Endometrial microvascular endothelial cells (primary cell): ENCODE data around the gene KRTAP5-6. TPM values are rescaled to one million over a fixed set of nuclear protein-coding genes. Genes with fewer than 3 reads are reported as not detected.

ENCODE experiments used
- in situ Hi-C: cut with HindIII; loops from 2 replicates; pipeline ENCODE4 v1.10.0; 2017; ENCODE audit warnings: low sequenced_read_pairs, low pct_unique_long_range_greater_than_20kb; ENCODE audit errors: inconsistent ontology term
- total RNA-seq: library from RNA; depleted of rRNA; stranded (reverse); fragments of >200 nt; gene quantifications from one replicate; pipeline ENCODE4 v1.2.3, GENCODE V29; 2015; ENCODE audit errors: inconsistent ontology term

The KRTAP5-6 gene
- total RNA-seq, 1 donor from 2014 or later = not detected

DNA sequence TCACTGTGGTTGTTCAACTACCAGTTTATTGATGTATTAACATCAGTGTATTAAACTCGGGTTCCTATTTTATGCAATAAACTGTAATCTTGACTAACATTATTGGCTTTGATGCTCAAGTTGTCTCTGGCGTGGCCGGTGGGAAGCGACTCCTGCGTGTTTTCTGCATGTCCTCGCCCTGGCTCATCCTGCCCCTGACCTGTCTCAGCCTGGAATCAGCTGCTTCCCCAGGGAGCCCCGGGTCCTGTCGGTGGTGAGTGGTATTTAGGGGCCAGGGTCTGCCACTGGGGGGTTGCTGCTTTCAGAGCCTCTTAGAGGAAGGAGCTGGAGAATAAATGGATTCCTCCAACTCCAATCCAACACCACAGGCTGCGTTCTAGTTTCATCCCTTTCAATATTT lies 30.9 kb downstream of the KRTAP5-6 start:
- in situ Hi-C loops = no loop called here

DNA sequence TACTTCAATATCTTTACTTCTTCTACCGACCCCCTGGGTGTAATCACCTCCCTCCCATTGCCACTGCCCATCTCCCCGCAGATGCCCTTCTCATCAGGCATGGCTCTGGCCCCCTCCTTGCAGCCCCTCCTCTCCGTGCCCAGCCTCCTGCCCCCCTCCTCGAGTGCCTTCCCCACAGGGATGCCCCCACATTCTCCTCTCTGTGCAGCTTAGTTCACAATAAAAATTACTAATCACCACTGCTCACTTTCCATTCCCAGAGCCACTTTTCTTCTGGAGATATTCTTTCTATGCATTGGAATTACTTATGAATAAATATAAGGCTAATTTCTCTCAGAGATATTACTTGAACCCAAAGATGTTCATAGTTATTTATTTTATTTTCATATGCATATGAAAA lies 31.3 kb downstream of the KRTAP5-6 start:
- in situ Hi-C loops = no loop called here

DNA sequence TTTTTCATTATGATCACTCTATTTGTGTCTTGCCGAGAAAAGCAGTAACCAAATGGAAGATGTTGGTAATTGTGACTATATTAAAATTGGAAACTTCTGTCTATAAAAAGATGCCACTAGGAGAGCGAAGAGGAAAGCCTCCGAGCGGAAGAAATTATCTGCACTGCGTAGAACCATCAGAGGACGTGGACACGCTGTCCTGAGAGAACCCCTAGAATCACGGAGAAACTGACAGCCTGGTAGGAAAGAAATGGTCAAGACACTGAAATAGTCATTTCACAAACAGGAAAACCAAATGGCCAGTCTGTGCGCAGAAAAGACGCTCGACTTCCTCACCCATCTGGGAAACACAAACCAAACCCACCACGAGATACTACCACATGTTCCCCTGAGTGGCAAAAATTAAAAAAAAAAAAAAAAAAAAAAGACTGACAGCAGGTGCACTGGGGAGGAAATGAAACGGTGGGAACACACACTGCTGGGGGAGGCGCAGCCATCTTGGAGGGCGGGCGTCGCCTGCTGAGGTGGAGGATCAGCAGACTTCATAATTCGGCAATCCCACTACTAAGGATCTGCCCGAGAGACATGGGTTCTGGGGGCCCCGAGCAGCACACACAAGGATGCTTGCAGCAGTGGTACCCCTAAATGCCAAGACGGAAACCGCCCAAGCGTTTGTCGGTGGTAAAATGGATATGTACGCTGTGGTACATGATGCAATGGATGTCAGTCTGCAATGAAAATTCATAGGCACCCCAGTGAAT lies 32.1 kb downstream of the KRTAP5-6 start:
- in situ Hi-C loops = no loop called here

DNA sequence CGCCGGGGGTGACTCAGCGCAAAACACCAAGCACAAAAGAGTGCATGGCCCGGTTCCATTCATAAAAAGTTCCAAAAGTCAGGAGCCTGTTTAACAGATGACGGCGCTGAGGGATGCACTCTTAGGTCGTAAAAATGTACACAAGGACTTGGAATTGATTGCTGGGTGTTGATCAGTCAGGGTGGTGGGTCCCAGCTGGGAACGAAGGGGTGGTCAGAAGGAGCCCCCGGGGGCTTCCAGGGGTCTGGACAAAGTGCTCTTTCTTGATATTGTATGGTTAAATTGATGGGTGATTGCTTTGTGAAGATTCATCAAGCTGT lies 32.7 kb downstream of the KRTAP5-6 start:
- in situ Hi-C loops = no loop called here

DNA sequence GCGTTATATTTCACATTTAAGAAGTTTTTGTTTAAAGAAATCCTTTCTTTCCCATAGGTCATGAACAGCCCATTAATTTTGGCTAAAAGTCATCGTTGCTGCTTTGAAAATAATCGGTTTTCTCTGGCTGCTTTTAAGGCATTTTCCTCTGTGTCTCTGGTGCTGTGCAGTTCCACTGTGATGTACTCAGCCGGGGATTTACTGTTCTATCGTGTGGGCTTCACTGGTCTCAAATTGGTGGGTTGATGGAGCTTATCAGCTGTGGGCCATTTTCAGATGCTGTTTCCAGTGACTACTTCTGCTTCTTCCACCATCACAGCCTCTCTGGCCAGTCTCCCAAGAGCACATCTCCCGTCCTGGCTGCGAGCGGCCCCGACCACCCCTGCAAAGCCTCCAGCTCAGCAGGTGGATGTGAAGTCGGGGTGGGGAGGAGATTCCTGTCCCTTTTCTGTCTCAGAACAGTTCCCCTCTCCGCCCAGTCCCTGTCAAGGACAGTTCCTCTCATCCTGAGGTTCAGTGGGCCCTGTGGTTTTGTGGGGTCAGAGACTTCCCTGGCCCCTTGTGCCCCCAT lies 33.1 kb downstream of the KRTAP5-6 start:
- in situ Hi-C loops = no loop called here

DNA sequence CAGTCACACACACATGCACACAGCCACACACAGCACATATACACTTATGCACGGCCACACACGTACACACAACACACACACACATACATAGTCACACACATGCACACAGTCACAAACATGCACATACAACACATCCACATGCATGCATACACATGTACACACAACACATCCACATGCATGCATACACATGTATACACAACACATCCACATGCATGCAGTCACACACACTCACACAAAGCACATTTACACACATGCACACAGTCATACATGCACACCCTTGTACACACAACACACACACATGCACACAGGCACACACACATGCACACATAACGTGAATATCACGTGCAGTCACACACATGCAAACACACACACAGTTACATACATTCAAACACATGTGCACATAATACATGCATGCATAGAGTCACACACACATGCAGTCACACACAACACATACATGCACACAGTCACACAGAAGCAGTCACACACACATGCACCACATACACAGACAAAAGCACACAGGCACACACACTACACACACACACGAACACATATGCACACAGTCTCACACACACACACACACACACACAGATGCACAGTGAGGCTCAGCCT lies 34.6 kb downstream of the KRTAP5-6 start:
- in situ Hi-C loops = no loop called here

DNA sequence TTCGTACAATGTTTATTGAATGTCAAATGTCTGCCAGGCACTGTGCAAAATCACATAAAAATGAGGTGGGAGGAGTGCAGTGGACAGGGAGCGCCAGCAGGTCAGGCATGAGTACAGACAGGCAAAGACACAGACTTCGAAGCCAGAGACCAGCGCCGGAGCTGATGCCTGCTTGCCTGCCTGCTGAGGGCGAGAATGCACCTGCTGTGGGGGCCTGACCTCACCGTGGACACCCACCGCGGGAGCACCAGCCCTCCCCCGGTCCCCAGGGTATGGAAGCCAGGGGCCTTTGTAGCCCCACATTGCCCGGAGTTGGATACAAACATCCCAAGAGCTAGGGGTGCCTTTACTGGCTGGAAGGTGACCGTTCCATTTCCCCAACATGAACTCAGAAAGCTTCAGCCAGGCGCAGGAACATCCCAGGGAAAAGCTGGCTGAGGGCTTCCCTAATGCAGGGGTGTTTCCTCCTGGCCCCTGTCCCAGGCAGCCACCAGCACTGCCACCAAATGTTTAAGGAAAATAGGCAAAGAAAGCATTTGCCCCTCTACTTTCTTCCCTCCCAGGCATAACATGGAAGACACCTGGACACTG lies 35.5 kb downstream of the KRTAP5-6 start:
- in situ Hi-C loops = no loop called here

DNA sequence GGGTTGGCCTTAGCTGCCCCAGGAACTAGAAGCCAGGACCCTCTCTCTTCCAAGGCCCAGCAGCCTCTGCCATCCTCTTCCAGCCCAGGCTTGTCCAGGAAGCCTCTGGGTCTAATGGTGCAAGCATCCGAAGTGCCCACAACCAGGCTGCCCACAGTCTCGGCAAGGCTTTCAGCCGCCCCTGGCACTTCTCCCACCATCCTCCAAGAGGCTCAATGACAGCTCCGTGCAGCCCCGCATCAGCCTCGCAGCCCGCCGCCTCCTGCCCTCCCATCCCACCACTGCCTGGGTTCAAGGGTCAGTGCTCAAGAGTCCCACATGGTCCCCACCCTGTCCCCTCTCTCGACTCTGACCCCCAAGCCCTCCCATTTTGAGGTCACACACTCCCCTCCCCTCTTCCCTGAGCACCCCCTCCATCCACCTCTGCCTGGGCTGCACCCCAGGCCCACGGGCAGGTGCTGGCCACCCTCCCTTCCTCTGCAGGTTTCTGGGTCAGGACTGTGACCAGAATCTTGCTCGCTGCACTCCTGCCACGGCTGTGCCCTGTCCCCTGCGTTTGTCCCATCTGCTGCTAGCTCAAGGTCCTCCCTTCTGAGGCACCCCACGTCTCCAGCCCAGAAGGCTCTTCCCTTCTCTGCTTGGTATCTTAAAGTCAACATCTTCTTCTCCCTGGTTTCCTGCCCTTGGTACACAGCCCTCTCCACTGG lies 36.2 kb downstream of the KRTAP5-6 start:
- in situ Hi-C loops = no loop called here

DNA sequence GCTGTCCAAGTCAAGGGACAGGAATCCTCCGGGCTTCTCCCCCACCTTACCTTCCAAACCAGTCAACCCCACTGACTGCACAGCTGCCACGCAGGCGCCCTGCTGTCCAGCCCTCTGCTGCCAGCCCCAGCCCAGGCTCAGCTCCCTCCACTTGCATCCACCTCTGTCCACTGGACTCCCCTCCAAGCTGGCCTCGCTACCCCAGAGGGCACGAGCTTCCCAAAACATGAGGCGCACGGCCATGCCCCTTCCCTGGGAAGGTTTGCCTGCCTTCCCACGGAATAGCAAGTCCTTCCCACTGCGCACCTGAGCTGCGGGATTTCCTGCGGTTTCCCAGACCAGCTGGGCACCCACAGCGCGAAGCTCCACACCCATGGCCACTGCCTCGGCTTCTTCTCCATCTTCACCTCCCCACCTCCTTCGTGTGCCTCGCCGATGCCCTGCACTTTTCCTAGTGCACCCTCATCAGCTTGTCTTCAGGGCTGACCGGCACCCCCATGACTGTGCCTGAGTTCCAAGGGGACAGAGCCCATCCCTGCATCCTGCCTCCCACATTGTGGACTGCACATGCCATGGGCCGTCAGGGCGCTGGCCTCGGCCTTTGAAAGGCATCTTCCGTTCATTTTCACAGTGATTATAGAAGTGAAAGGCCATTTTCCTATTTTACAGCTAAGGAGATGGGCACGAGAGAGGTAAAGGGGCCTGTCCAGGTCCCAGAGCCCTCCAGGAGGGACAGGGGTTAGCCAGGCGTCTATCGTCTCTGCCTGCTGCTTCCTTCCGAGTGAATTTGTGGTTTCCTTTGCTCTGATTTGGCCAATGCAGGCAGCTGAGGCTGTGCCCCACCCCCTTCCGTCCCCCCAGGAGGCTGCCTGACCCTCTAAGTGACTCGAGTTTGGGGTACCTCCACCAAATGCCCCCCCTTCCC lies 37.0 kb downstream of the KRTAP5-6 start:
- in situ Hi-C loops = no loop called here

DNA sequence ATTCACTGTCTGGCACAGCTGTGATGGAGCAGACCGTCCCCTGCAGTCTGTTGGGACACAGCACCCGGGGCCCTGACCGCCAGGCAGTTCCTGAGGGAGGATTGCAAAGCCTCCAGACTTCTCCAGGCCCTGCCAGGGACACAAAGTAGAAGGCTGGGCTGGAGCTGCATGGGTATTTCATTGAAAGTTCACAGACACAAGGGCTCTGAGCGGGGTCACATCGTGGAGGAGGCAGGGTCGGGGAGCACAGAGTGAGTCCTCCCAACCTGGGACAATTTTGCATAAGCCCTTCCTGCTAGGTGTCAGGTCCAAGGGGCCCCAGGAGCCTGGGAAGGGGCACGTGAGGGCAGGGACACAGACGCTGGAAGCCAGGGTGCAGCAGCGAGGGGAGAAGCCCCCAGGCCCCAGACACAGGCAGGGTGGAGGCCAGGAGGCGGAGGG lies 37.7 kb downstream of the KRTAP5-6 start:
- in situ Hi-C loops = no loop called here

DNA sequence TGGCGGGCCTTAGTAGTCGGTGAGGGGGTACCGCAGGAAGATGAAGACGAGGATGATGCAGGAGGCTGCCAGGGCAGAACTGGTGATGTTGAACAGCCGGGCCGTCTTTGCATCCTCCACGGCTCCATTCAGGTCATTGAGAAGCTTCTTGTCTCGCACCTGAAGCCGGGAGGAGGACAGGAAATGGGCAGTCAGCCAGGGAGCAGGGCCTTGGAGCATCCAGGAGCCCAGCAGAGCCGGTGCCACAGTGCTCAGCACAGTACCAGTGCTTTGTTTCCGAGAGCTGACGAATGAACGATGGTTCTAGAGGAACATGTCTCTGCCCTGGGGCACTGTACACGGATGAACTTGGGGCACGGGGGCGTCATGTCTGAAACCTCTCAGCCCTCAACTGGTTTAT lies 38.3 kb downstream of the KRTAP5-6 start:
- in situ Hi-C loops = no loop called here

DNA sequence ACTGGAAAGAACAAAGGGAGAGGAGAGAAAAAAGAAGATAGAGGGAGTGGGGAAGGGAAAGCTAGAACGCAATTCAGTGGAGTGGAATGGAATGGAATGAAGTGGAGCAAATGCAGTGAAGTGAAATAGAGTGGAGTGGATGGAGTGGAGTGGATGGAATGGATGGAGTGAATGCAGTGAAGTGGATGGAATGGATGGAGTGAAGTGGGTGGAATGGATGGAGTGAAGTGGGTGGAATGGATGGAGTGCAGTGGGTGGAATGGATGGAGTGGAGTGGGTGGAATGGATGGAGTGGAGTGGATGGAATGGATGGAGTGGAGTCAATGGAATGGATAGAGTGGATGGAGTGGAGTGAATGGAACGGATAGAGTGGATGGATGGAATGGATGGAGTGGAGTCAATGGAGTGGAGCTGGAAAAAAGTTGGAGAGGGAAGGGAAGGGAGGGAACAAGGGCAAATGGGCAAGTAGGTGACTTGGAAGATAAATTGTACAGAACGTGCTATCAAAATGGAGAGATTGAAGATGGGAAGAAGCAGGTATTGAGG lies 39.5 kb downstream of the KRTAP5-6 start:
- in situ Hi-C loops = no loop called here

DNA sequence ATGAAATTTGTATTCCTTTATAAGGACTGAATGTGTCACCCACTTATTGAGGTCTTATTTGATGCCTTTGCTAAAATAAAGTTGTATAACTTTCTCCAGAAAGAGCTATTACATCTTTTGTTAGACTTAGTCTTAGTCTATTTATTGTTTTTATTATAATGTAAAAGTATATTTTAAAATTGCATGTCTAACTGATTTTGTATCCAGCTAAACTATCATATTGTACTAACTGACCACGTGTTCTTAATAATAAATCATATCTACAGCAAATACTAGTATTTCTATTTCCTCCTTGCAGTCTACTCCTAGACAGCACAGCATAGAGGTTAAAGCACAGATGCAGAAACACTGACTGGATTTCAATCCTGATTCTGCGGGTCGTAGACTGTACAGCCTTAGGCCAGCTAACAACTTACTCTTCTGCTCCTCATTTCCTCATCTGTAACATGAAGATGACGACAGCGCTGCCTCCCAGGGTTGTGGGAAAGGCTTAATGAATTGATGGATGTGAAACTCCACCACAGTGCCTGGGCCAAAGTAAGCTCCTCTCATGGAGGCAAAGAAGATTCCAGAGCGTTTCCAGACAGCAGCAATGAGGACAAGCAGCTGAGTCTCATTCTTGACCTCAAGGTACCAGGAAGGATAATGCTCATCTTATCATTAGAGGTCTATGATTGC lies 40.2 kb downstream of the KRTAP5-6 start:
- in situ Hi-C loops = no loop called here

DNA sequence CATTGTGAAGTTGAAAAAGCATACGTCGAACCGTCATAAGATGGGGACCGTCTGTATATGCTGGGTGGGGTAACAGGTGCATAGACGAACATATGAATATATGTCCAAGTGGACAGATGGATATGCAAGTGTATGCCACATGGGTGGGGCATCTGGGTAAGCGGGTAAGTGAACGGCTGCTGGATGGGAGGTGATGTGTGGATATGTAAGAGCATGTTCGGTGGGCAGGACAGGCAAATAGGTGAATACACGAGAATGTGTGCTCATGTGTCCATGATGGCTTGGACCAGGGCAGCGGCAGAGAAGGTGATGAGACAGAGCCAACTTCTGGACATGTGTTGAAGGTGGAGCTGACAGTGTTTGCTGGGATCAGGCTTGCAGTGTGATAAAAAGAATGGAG lies 41.4 kb downstream of the KRTAP5-6 start:
- in situ Hi-C loops = no loop called here

DNA sequence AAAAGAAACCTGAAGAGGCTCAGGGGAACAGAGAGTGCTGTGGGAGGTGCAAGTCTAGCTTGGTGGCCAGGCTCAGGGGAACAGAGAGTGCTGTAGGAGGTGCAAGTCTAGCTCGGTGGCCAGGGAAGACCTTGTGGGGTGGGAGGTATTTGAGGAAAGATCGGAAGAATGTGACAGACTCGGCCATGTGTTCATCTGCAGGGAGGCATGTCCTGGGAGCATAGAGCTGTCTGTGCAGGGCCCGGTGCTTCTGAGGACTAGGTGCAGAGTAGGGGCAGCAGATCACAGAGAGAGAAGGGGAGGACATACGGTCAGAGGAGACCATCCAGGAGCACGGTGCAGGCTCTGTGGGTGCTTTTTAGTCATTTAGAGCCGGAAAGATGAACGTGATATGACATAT lies 42.6 kb downstream of the KRTAP5-6 start:
- in situ Hi-C loops = no loop called here

DNA sequence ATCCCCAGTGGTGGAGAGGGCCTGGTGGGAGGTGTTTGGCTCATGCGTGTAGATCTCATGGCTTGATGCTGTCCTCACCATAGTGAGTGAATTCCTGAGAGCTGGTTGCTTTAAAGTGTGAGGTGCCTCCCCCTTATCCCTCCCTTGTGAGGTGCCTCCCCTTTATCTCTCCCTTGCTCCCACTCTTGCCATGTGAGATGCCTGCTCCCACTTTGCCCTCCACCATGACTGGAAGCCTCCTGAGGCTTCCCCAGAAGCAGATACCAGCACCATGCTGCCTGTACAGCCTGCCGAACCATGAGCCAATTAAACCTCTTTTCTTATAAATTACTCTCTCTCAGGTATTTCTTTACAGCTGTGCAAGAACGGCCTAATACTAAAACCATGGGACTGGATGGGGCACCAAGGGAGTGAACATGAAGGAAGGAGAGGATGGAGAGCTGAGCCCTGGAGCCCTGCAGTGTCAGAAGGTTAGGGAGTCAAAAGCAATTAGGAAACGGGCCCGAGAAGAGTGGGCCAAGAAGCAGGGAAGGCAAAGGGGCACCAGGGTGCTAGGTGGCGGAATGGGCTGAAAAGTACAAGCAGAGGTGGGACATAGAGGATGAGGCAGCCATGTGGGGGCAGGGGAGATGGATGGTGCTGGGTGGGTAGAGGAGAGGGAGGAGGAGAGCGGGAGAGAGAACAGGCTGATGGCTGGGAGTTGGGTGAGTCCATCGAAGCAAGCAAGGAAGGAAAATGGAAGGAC lies 44.0 kb downstream of the KRTAP5-6 start:
- in situ Hi-C loops = no loop called here

DNA sequence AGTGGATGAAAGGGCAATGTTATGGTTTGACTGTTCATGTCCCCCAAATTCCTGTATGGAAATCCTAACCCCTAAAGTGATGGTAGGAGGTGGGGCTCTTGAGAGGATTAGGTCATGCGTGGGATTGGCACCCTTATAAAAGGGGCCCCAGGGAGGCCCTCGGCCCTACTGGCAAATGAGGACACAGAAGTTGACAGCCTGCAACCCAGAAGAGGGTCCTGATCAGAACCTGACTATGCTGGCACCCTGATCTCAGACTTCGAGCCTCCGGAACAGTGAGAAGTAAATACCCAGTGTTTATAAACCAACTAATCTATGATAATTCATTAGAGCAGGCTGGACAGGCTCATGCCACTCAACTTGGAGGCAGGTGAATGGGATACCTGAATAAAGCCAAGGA lies 44.7 kb downstream of the KRTAP5-6 start:
- in situ Hi-C loops = no loop called here
